Erythroblast (primary cell): ENCODE data around the gene ATP1A3.

Source experiments
- GATA1 ChIP-seq: IDR thresholded peaks from 2 replicates; pipeline ENCODE4 v1.6.1; 2011; ENCODE audit warnings: low read depth, mild to moderate bottlenecking, control low read depth, low read length, moderate library complexity
- POLR2A ChIP-seq: IDR thresholded peaks from 2 replicates; pipeline ENCODE4 v1.6.1; 2011; ENCODE audit warnings: mild to moderate bottlenecking, low read length

- no peak for TF ChIP-seq POLR2A
- no peak for TF ChIP-seq GATA1
Measured at GRCh38 chr19:42028304-42029216, 34.5 kb upstream of the ATP1A3 start.
